GM18868 (cell line): ENCODE data around the gene CDKAL1.
A peak's percentile ranks its signal among the peaks of the same experiment; 100 is the strongest.
"Not testable (repeated sequence)": the region's sequence is repeated elsewhere in the genome, so short reads cannot be mapped to it uniquely, and the experiment has no call there.

ENCODE experiments used
- ATAC-seq: cut with Tn5 transposase; IDR thresholded peaks from one replicate; pipeline ENCODE4 v1.9.1; 2021; ENCODE audit warnings: mild to moderate bottlenecking, moderate library complexity; ENCODE audit not compliant: unreplicated experiment

The CDKAL1 gene

DNA sequence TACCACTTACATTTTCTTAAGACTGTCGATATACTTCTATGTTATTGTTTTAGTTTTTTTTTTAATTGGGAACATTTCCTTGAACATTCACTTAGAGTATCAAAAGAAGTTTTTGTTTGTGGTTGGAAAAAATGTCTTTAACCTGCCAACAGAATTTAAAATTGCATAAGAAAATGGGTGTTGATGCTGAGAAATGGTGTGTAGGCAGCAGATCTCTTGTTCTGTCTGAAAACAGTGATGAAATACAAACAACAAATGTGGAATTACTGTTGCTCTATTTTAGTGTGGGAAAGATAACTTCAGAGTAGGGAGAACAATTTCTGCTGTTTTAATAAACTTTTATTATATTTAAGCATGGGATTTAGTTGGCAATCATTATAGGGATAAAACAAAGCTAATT lies 293.5 kb downstream of the CDKAL1 start:
- ATAC-seq, result no peak

- no peak for ATAC-seq
Measured at GRCh38 chr6:20830576-20830975, 296.3 kb downstream of the CDKAL1 start.

- not testable (repeated sequence) for ATAC-seq
Measured at GRCh38 chr6:20831251-20831650, 297.0 kb downstream of the CDKAL1 start.

DNA sequence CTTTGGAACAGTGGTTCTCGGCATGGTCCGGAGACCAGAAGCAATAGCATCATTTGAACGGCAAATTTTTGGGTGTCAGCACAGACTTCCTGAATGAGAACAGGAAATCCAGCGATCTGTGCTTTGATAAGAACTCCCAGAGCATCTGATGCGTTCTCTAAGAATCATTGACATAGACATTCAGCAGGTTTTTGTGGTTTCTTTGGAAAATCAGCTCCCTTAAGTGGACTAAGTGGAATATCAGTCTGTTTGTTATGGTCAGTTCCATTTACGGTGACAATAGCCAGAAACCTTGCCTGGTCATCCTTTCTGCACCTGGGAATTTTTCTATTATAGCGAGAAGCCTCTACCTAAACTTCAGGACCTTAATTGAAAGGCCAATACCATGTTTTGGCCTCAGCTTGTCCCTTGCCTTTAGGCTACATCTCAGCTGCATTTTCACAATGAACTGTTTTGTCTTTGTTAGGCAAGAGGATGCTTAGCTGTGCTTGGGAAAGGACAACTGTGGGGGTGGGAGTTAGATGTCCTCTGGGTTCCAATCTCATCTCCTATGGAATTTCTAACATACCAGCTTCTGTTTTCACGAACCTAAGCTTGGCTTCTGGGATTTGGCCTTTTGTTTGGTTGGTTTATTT lies 299.7 kb downstream of the CDKAL1 start:
- no peak for ATAC-seq

GRCh38 chr6:20835315-20836010 lies 301.2 kb downstream of the CDKAL1 start:
- no peak for ATAC-seq

DNA sequence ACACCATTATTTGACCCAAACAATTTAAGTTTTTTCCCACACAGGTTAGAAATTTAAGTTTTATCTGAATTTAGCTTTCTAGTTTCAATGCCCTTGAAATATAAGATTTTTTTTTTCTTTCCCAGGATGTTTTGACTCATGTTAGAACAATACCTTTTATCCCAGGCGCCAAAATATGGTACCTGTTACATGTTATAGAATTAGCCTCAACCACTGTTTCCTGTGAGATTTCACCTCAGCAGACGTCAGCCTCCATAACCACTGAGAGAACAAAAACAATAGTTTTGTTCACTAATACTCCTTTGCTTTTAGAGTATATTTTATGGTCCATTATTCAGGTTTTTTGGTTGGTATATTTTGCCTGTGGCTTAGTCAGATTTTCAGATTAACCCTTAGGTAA lies 302.9 kb downstream of the CDKAL1 start:
- ATAC-seq, result no peak

- no peak for ATAC-seq
Measured at GRCh38 chr6:20838113-20838512, 303.9 kb downstream of the CDKAL1 start.

GRCh38 chr6:20839630-20840029 lies 305.4 kb downstream of the CDKAL1 start:
- no peak for ATAC-seq

GRCh38 chr6:20840675-20841074 lies 306.4 kb downstream of the CDKAL1 start:
- no peak for ATAC-seq

GRCh38 chr6:20841806-20842205 lies 307.5 kb downstream of the CDKAL1 start:
- ATAC-seq, result no peak

DNA sequence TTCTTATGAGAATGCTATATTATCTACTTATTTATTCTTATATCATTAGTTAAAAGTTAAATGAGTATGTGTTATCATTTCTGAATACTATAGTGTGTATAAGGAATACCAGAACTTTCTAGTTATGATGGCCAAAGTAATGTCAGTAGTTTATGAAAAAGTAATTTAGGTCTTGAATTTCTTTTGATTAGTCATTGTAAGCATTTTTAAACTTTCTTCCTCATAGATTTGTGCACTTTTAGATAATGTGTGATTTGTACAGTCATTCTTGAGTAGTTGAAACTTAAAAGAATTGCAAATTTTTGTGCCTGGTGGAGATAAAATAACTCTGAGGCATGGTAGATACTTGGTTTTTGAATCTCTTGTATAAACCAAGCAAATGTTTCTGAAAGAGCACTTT lies 311.3 kb downstream of the CDKAL1 start:
- ATAC-seq, result no peak

GRCh38 chr6:20846602-20847028 lies 312.4 kb downstream of the CDKAL1 start:
- peak; percentile 78 for ATAC-seq

DNA sequence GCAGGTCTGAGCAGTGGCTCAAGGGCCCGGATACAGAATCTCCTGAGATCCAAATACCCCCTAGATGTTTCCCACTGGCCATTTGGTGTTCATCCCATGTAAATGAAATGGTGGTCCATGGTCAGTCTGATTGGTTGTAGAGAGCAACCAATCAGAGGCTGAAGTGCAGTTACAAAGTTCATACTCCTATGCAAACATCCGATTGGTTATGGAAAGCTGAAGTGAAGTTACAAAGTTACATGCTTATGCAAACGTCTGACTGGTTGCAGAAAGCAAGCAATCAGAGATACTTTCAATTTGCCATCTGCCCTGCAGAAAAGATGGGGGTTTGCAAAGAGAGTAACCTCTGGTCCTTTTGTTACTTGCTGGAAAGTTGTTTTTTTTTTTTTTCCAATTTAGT lies 313.6 kb downstream of the CDKAL1 start:
- ATAC-seq, result no peak

DNA sequence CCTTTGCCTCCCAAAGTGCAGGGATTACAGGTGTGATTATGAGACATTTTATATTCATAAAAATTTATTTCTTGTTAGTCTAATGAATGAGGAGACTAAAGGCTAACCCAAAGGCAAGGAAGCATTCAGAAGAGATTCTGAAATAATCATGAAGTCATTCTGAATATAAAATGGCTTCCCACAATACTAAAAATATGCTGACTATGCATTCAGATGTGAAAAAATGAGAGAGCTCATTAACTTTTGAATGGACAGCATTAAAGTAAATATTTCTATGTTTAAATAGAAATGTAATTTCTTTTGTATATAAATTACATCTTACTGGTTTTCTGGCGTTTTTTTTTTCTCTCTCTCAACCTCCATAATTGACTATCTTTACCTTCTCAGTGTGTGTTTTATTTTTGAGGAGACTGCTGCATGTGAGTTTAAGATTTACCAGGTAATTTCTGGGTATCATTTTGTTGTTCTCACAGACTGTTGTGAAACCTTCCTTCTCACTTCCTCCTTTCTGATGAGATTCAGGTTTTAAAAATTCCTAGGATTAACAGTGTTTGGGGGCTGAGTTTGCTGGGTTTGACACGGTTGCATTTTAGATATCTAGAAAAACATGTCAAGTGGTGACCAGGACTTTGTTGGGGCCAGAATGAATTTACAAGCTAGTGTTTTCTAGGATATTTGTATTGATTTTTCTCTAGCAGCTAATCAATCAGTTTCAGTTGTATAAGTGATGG lies 316.6 kb downstream of the CDKAL1 start:
- ATAC-seq, result no peak

- no peak for ATAC-seq
Measured at GRCh38 chr6:20851795-20852194, 317.5 kb downstream of the CDKAL1 start.

DNA sequence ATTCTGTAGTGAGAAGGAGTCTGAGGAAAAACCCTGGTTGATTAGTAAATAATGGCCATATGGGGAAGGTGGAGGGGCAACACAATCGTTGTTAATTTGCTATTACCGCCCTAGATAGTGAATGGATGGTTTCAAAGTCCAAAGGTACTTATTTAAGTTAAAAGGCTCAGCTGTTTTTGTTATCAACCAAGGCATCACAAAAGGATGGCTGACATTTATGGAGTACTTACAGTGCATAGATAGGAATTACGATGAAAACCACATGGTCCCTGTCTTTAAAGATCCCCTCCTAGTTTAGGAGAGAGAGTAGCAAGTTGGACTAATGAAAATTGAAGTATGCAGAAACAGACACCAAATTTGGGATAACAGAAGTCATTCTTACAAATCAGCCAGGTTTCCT lies 319.6 kb downstream of the CDKAL1 start:
- no peak for ATAC-seq

- no peak for ATAC-seq
Measured at GRCh38 chr6:20856681-20857288, 322.5 kb downstream of the CDKAL1 start.

DNA sequence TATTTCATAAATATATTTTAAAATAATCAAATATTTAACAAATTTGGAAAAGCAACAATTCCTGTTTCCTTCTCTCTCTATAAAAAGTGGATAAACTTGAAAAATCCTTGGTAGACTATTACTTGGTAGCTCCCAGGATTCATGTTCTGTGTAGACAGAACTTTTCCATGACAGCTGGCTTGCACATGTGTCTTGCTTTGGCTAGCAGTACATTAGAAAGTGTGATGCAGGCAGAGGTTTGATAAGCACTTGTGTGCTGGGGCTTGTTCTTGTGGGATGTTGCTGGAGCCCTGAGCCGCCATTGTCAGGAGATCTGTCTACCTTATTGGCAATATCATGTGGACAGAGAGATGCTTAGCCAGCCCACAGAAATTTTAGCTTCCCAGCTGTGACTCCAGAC lies 327.2 kb downstream of the CDKAL1 start:
- no peak for ATAC-seq

DNA sequence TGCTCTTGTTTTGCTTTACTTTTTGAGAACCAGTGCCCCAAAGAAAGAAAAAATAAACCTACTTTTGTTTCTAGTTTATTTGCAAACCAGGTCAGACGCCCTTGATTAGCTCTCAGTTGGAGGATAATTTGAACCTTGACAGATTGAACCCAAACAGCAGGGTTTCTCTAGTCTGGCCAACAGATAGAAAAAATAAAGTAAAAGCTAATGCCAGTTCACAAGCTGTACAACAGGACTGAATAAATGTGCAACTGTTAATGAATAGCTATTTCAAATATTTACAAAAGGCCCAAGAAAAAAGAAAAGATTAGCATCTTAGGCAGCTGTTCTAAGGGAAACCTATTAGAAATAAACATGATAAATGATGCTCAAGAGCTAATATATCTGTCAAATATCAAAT lies 331.8 kb downstream of the CDKAL1 start:
- ATAC-seq, result no peak

DNA sequence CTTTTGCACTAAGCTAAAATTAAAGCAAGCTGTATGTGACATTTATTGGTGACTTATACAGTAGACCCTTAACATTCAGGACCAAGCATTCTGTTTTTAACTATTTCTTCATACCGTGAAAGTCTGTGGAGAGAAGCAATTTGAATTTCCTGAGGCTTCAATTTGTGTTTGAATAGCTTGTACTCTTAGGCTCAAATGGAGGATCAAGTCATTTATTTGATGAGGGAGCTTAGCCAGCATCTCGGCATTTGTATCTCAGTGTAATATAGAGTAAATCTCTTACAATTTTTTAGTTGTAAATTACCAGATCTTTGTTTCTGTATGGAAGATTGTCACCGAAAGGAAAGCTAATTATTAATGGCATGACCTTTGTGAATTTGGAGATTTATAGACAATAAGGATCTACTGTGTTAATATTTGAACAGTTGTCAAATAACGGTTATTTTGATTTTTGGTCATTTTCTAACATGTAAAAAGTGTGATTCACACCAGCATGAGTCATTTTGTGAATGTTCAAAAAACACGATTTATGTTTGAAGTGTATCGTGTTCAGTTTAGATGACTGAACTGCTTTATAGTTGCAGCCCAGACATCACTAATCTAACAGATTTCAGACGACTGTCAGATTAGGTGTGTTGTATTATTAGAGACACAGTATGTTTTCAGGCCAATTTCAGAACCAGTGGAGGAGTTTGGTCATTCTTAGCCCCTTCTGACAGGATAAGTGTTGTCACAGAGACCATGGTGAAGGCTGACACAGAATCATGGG lies 332.9 kb downstream of the CDKAL1 start:
- no peak for ATAC-seq
